Kidney (tissue), 14 donors: ENCODE measurements around the gene CALML5. TPM values are rescaled to one million over a fixed set of nuclear protein-coding genes. Genes with fewer than 3 reads are reported as not detected.

ENCODE experiments used
- DNase-seq, 5 donors: peaks; one replicate each; pipeline ENCODE4 v3.0.0-alpha.2; 2013 to 2020
- FAIRE-seq: peaks from 2 replicates; lab custom pipeline; 2012; peaks lifted over from hg19 to GRCh38; lab: Jason Lieb, UNC
- H3K27ac ChIP-seq, 2 donors: one replicate each; pipeline ENCODE4 v1.7.0; 2013; ENCODE audit warnings: low read depth in 2 of 2, low read length in 2 of 2, inconsistent platforms in 1 of 2
- H3K27me3 ChIP-seq: one replicate; pipeline ENCODE4 v1.7.1; 2013; ENCODE audit warnings: low read length, inconsistent platforms; ENCODE audit not compliant: control insufficient read depth, insufficient read depth
- H3K36me3 ChIP-seq, 3 donors: one replicate each; pipeline versions ENCODE4 v1.7.0 to v1.7.1; 2013; ENCODE audit warnings: low read length in 3 of 3, control low read depth in 1 of 3, inconsistent platforms in 1 of 3; ENCODE audit not compliant: insufficient read depth in 3 of 3, control insufficient read depth in 2 of 3
- H3K4me1 ChIP-seq, 3 donors: one replicate each; pipeline versions ENCODE4 v1.7.0 to v1.7.1; 2013; ENCODE audit warnings: low read length in 3 of 3, inconsistent platforms in 1 of 3, low read depth in 1 of 3; ENCODE audit not compliant: control insufficient read depth in 2 of 3, insufficient read depth in 2 of 3
- H3K4me3 ChIP-seq, 3 donors: one replicate each; pipeline versions ENCODE4 v1.7.0 to v1.8.1; 2013; ENCODE audit warnings: low read length in 3 of 3, control low read depth in 1 of 3, inconsistent platforms in 1 of 3
- H3K9ac ChIP-seq, 3 donors: one replicate each; pipeline versions ENCODE4 v1.7.0 to v1.7.1; 2013; ENCODE audit warnings: low read length in 3 of 3, control low read depth in 1 of 3, inconsistent platforms in 1 of 3
- H3K9me3 ChIP-seq, 3 donors: one replicate each; pipeline versions ENCODE4 v1.7.0 to v1.7.1; 2013; ENCODE audit warnings: low read length in 3 of 3, control low read depth in 1 of 3, inconsistent platforms in 1 of 3; ENCODE audit not compliant: control insufficient read depth in 2 of 3, insufficient read depth in 1 of 3
- CTCF ChIP-seq: IDR thresholded peaks from 3 replicates; pipeline ENCODE4 v1.5.1; 2012; ENCODE audit warnings: mild to moderate bottlenecking, moderate library complexity, borderline replicate concordance; ENCODE audit not compliant: insufficient read depth; ENCODE audit errors: extremely low read depth
- intact Hi-C: fragments of 100-400 bp; cut with DNase I; formaldehyde crosslinking; loops from one replicate; pipeline ENCODE4 v1.11.1; 2022
- polyA plus RNA-seq: library from polyadenylated mRNA; stranded (reverse); fragments of 350-450 nt; fragmentation: Illumina TruSeq; extraction: RNeasy Lipid Tissue Mini Kit (QIAGEN cat#74804); gene quantifications from one replicate; pipeline ENCODE4 v1.2.3, GENCODE V29; 2014; ENCODE audit warnings: low read depth, low replicate concordance; ENCODE audit not compliant: insufficient read depth
- total RNA-seq: library from RNA; stranded (reverse); fragmentation: NEBNext Ultra II Directional; extraction: Animal tissue kit (Norgen Biotek cat#: 25700); gene quantifications from one replicate; pipeline ENCODE4 v1.2.1, GENCODE V29; 2021
- donor health status: control.
- donor health status: control.
- donor health status: control.
- donor health status: control.
- donor health status: control.
- donor health status: DM: yes; HTN: yes; CAD: no.
- donor health status: Normal renal cell carcinoma (clear cell type).

CALML5 gene
- total and polyA plus RNA-seq, 2 donors from 2014 or later, result not detected

- no peak for TF ChIP-seq CTCF
- Histone ChIP-seq H3K36me3 (no peaks in the 10 kb centered on the region), H3K4me3 (no peak overlapping the region), H3K9me3 (no peaks in the 10 kb centered on the region), H3K27ac (peak overlapping the region; percentile 49 to 59), H3K27me3 (no peaks in the 10 kb centered on the region), H3K9ac (no peak overlapping the region), H3K4me1 (peaks cover 5 to 26% (median 13%) of the 10 kb centered on the region in 3 donors)
- intact Hi-C loops, result no loop called here
- DNase-seq (peak in 2 of 5 donors; percentile 31 to 43), FAIRE-seq (no peak)
Observed at GRCh38 chr10:5518143-5518542, 18.8 kb upstream of the CALML5 start.

- Histone ChIP-seq H3K9ac (no peak overlapping the region), H3K9me3 (no peaks in the 10 kb centered on the region), H3K4me3 (no peak overlapping the region), H3K27me3 (no peaks in the 10 kb centered on the region), H3K27ac (peak overlapping the region in 1 of 2 donors; percentile 38), H3K36me3 (no peaks in the 10 kb centered on the region), H3K4me1 (peaks cover 5 to 26% (median 13%) of the 10 kb centered on the region in 3 donors)
- no peak for TF ChIP-seq CTCF
- peak; percentile 84 for FAIRE-seq
- intact Hi-C loops, result no loop called here
- DNase-seq, result peak in 1 of 5 donors; percentile 41
Observed at GRCh38 chr10:5517546-5517945, 18.2 kb upstream of the CALML5 start.

GRCh38 chr10:5515948-5516761, 16.8 kb upstream of the CALML5 start:
- H3K9me3 ChIP-seq, result no peaks in the 10 kb centered on the region
- TF ChIP-seq CTCF, result no peak
- no peaks in the 10 kb centered on the region for H3K27me3 ChIP-seq
- no peaks in the 10 kb centered on the region for H3K36me3 ChIP-seq
- H3K4me3 ChIP-seq, result no peak overlapping the region
- intact Hi-C loops, result no loop called here
- H3K9ac ChIP-seq, result no peak overlapping the region
- FAIRE-seq (no peak), DNase-seq (no peak)
- peaks cover 5 to 26% (median 13%) of the 10 kb centered on the region in 3 donors for H3K4me1 ChIP-seq
- peak overlapping the region in 1 of 2 donors; percentile 8 for H3K27ac ChIP-seq
